GM12873 (cell line): ENCODE data around the gene SVBP.

ENCODE experiments used
- TF ChIP-seq, protein P1 (sequence below): IDR thresholded peaks from 2 replicates; pipeline ENCODE4 v1.5.1; 2012; ENCODE audit warnings: low read depth, mild to moderate bottlenecking, moderate library complexity, low read length, control low read depth; ENCODE audit not compliant: insufficient read depth; ENCODE audit errors: missing control alignments

The SVBP gene

DNA sequence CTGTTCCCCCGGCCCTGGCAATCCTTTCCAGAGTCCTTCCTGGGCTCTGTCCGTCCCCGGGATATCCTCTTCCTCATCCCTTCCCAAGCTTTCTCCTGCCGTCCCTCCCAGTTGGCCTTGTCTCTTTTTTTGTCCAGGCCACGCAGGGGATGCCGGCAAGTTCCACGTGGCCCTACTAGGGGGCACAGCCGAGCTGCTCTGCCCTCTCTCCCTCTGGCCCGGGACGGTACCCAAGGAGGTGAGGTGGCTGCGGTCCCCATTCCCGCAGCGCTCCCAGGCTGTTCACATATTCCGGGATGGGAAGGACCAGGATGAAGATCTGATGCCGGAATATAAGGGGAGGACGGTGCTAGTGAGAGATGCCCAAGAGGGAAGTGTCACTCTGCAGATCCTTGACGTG lies 13.4 kb upstream of the SVBP start:
- TF ChIP-seq, protein P1, sequence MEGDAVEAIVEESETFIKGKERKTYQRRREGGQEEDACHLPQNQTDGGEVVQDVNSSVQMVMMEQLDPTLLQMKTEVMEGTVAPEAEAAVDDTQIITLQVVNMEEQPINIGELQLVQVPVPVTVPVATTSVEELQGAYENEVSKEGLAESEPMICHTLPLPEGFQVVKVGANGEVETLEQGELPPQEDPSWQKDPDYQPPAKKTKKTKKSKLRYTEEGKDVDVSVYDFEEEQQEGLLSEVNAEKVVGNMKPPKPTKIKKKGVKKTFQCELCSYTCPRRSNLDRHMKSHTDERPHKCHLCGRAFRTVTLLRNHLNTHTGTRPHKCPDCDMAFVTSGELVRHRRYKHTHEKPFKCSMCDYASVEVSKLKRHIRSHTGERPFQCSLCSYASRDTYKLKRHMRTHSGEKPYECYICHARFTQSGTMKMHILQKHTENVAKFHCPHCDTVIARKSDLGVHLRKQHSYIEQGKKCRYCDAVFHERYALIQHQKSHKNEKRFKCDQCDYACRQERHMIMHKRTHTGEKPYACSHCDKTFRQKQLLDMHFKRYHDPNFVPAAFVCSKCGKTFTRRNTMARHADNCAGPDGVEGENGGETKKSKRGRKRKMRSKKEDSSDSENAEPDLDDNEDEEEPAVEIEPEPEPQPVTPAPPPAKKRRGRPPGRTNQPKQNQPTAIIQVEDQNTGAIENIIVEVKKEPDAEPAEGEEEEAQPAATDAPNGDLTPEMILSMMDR, result no peak

DNA sequence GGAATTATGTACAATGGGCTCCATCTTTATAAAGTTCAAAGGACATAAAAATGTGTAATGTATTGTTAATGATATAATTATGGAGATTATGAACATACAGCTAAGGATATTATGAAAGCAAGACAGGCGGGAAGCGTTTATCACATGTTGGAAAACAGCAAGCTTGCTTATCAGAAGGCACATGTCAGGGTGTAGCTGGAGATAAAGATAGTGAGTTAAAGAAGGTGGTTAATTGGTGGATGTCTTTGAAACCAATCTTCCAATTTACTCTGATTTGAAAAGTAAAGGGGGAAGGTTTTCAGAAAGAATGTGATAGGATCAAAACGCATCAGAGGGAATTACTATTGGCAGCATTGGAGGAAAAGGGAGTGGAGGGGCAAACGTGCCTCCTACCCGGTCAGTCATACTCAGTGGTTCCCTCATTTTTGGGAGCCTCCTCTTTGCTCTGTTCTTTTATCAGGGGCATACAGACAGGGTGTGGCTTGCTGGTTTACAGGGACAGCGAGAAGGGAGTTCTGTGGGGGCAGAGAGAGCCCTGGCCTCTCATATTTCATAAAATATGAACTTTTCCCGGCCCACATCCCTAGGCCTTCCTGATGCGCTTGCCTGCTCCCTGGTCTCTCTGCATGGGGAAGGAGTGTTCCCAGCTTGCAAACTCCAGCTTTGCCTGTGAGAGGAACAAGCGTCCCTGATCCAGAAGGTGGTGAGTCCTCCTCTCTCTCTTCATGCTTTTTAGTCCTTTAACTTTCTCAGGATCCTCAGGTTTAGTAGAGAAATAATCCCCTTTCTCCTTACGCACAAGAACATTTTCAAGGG lies 8.0 kb upstream of the SVBP start:
- TF ChIP-seq, protein P1, result no peak

DNA sequence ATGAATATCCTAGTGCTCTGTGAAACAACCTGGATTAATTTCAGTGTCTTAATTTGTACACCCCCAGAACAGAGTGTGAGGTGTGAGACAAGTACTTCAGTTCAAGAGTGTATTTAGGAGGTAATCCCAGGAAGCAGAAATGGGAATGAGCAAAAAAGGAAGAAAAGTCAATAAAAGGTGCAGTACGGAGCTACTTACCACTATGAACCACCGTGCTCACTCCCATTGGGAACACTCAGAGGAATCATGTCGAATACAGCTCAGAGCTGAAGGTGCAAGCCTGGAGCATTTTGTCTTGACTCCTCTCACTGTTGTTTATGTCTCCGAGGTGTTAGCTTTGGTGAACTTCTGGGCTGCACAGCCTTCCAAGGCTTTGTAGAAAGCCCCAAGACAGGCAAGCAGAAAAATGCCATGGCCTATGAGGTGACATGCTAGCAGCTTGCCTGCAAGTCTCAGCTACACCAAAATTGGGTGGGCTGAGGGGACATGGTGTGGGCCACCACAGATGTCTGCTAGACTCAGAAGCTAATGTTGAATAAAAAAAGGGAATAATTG lies 7.4 kb upstream of the SVBP start:
- TF ChIP-seq, protein P1, result no peak

DNA sequence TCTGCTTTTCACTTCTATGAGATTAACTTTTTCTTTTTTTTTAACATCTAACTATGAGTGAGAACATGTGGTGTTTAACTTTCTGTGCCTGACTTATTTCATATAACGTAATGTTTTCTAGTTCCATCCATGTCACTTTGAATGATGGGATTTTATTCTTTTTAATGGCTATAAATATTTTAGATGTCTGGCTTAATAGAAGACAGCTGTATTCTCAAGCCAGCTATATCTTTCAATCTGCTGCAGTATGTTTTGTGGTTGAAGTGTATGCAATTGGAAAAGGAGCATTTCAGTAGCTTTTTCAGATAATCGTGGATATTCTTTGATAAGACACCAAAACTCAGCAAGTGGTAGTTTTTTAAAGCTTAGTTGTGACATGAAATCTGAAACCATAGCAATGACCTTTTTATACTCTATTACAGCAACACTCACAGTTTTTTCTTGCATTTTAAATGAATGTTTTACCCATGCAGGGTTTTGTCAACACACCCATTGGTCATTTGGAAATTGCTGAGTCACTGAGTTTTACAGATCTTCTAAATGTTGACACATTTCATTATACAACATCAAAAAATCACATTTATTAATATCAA lies 5.7 kb upstream of the SVBP start:
- TF ChIP-seq, protein P1, result no peak

DNA sequence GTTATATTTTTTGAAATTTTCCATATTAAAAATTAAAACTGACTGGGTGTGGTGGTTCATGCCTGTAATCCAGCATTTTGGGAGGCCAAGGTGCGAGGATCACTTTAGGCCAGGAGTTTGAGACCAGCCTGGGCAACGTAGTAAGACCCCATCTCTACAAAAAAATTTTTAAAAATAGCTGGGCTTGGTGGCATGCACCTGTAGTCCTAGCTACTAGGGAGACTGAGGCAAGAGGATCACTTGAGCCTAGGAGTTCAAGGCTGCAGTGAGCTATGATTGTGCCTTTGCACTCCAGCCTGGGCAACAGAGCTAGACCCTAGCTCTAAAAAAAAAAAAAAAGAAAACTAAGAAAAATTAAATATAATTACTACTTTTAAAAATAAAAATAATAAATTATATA lies 4.5 kb upstream of the SVBP start:
- TF ChIP-seq, protein P1, result no peak

DNA sequence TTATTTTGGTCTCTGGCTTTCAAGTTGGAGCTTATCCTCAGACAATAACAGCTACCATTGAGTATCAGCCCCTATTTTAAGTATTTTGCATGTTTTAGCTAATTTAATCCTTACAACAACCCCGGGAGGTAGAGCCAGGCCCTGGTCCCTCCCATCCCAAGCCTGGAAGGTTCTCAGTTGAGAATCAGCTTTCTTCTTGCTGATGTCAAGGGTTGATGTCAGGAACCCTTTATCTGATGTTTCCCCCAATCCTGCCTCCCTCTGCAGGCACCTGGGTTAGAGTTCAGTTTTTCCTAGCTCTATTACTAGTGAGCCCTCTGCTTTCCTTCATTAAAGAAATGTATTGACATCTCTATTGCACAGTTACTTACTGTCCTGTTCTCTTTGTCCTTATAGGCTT lies 3.6 kb upstream of the SVBP start:
- TF ChIP-seq, protein P1, result no peak

DNA sequence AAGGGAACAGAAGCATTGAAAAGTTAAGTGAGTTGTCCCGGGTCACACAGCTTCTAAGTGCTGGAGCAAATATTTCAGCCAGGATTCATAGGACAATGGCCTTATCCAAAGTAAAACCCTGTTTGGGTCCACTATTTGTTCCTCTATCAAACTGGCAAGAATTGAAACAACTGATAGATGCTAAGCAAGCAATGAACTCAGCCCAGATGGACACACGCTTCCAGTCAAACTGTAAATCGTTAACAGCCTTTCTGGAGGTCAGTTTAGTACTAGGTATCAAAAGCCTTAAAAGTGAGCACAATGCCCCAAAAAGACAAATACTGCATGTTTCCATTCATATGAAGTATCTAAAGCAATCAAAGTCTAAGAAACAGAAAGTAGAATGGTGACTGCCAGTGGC lies 779 bp upstream of the SVBP start:
- TF ChIP-seq, protein P1, result no peak
